ENCODE measurements around the gene BIK.
"Not testable (repeated sequence)": the region's sequence is repeated elsewhere in the genome, so short reads cannot be mapped to it uniquely, and the experiment has no call there.

BIK gene

DNA sequence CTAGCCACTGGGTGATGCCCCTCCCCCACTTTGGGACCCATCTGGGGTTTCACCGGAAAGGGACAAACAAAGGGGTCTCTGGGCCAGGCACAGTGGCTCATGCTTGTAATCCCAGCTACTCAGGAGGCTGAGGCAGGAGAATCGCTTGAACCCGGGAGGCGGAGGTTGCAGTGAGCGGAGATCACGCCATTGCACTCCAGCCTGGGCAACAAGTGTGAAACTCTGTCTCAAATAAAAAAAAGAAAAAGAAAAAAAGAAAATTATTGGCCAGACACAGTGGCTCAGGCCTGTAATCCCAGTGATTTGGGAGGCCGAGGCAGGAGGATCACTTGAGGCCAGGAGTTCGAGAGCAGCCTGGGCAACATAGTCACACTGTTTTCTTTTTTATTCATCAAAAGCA lies 34.8 kb downstream of the BIK start:
- H2BK5ac ChIP-seq (ENCODE audit: low read depth, low read length, poor library complexity); H2BK12ac ChIP-seq (ENCODE audit: low read length); H3K14ac ChIP-seq (ENCODE audit: low read length); H3K23ac ChIP-seq (ENCODE audit: low read length); H2AK5ac ChIP-seq (ENCODE audit: low read length); H3K18ac ChIP-seq (ENCODE audit: low read length); H3K9me3 ChIP-seq (ENCODE audit: insufficient read depth, low read depth, low read length); H3K4me3 ChIP-seq (ENCODE audit: low read depth, low read length); H3K79me1 ChIP-seq (ENCODE audit: low read length); H4K12ac ChIP-seq (ENCODE audit: low read depth, low read length); H3K36me3 ChIP-seq (ENCODE audit: control insufficient read depth in 1 of 2, insufficient read depth in 2 of 2, low read length in 2 of 2); H2AFZ ChIP-seq (ENCODE audit: insufficient read depth, low read length, poor library complexity); H3K79me2 ChIP-seq (ENCODE audit: control insufficient read depth, insufficient read depth, low read length, poor library complexity); H3K27me3 ChIP-seq (ENCODE audit: insufficient read depth, low read length); DNase-seq; H3K9ac ChIP-seq (ENCODE audit: low read length); H3K4me2 ChIP-seq (ENCODE audit: low read length); H3K4ac ChIP-seq (ENCODE audit: low read depth, low read length); H3K4me1 ChIP-seq (ENCODE audit: control insufficient read depth in 1 of 2, insufficient read depth in 2 of 2, low read length in 2 of 2): not testable (repeated sequence)
- H2BK120ac ChIP-seq (ENCODE audit: insufficient read depth, low read length, poor library complexity): peak overlapping the region; percentile 73
- peak overlapping the region; percentile 48 for H3K27ac ChIP-seq (ENCODE audit: low read depth, low read length)
- WGBS (ENCODE audit: extremely low coverage, insufficient coverage, insufficient read length): no CpG with 5 or more reads among the region's 8 CpGs
- peak overlapping the region; percentile 74 for H4K8ac ChIP-seq (ENCODE audit: low read depth, low read length)
- H4K91ac ChIP-seq (ENCODE audit: low read depth, low read length): peak overlapping the region; percentile 79

GRCh38 chr22:43146332-43146731 lies 35.8 kb downstream of the BIK start:
- not testable (repeated sequence) for H3K18ac ChIP-seq (ENCODE audit: low read length); H2BK120ac ChIP-seq (ENCODE audit: insufficient read depth, low read length, poor library complexity); H4K12ac ChIP-seq (ENCODE audit: low read depth, low read length); H3K27ac ChIP-seq (ENCODE audit: low read depth, low read length); H3K14ac ChIP-seq (ENCODE audit: low read length); H3K36me3 ChIP-seq (ENCODE audit: control insufficient read depth in 1 of 2, insufficient read depth in 2 of 2, low read length in 2 of 2); H3K9me3 ChIP-seq (ENCODE audit: insufficient read depth, low read depth, low read length); H2AFZ ChIP-seq (ENCODE audit: insufficient read depth, low read length, poor library complexity); H3K79me1 ChIP-seq (ENCODE audit: low read length); H3K27me3 ChIP-seq (ENCODE audit: insufficient read depth, low read length); H2BK12ac ChIP-seq (ENCODE audit: low read length); H3K23ac ChIP-seq (ENCODE audit: low read length); H4K91ac ChIP-seq (ENCODE audit: low read depth, low read length); H3K4me3 ChIP-seq (ENCODE audit: low read depth, low read length); H3K9ac ChIP-seq (ENCODE audit: low read length); DNase-seq; H3K4ac ChIP-seq (ENCODE audit: low read depth, low read length); H4K8ac ChIP-seq (ENCODE audit: low read depth, low read length); H2AK5ac ChIP-seq (ENCODE audit: low read length); H2BK5ac ChIP-seq (ENCODE audit: low read depth, low read length, poor library complexity); H3K79me2 ChIP-seq (ENCODE audit: control insufficient read depth, insufficient read depth, low read length, poor library complexity); H3K4me2 ChIP-seq (ENCODE audit: low read length)
- no CpG with 5 or more reads among the region's 15 CpGs for WGBS (ENCODE audit: extremely low coverage, insufficient coverage, insufficient read length)
- H3K4me1 ChIP-seq (ENCODE audit: control insufficient read depth in 1 of 2, insufficient read depth in 2 of 2, low read length in 2 of 2): peaks cover 2 to 12% of the 10 kb centered on the region in 2 experiments

DNA sequence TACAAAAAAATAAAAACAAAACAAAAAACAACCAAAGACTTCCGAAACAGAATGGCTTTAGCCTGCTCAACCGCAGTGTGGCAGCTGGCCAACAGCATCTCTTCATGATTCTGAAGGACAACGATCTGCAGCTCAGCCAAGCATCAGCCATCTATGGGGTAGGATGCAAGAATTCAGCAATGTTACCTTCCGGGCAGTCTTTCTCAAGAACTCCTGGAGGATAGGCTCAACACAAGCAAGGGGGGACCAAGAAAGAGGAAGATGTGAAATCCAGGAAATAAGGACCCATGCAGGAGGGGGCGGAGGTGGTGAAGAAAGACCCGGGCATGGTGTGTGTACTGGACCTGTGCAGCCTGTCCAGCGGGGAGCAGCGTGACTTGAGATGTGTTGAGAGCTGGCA lies 37.3 kb downstream of the BIK start:
- H2BK12ac ChIP-seq (ENCODE audit: low read length): no peak overlapping the region
- H3K27me3 ChIP-seq (ENCODE audit: insufficient read depth, low read length): no peaks in the 10 kb centered on the region
- H3K9ac ChIP-seq (ENCODE audit: low read length): no peak overlapping the region
- no peak overlapping the region for H4K12ac ChIP-seq (ENCODE audit: low read depth, low read length)
- no peak overlapping the region for H2BK5ac ChIP-seq (ENCODE audit: low read depth, low read length, poor library complexity)
- no peaks in the 10 kb centered on the region for H3K36me3 ChIP-seq (ENCODE audit: control insufficient read depth in 1 of 2, insufficient read depth in 2 of 2, low read length in 2 of 2)
- no peak overlapping the region for H3K14ac ChIP-seq (ENCODE audit: low read length)
- H3K4me2 ChIP-seq (ENCODE audit: low read length): no peak overlapping the region
- peak in 1 of 2 donors; percentile 9 for DNase-seq
- H3K4me3 ChIP-seq (ENCODE audit: low read depth, low read length): no peak overlapping the region
- no peak overlapping the region for H2AFZ ChIP-seq (ENCODE audit: insufficient read depth, low read length, poor library complexity)
- no peak overlapping the region for H4K8ac ChIP-seq (ENCODE audit: low read depth, low read length)
- H3K27ac ChIP-seq (ENCODE audit: low read depth, low read length): no peak overlapping the region
- peaks cover 2% of the 10 kb centered on the region for H3K79me2 ChIP-seq (ENCODE audit: control insufficient read depth, insufficient read depth, low read length, poor library complexity)
- peaks cover 14 to 23% of the 10 kb centered on the region in 2 experiments for H3K4me1 ChIP-seq (ENCODE audit: control insufficient read depth in 1 of 2, insufficient read depth in 2 of 2, low read length in 2 of 2)
- no peaks in the 10 kb centered on the region for H3K9me3 ChIP-seq (ENCODE audit: insufficient read depth, low read depth, low read length)
- H3K23ac ChIP-seq (ENCODE audit: low read length): no peak overlapping the region
- no peak overlapping the region for H4K91ac ChIP-seq (ENCODE audit: low read depth, low read length)
- H2BK120ac ChIP-seq (ENCODE audit: insufficient read depth, low read length, poor library complexity): no peak overlapping the region
- no peak overlapping the region for H3K4ac ChIP-seq (ENCODE audit: low read depth, low read length)
- WGBS (ENCODE audit: extremely low coverage, insufficient coverage, insufficient read length): no CpG with 5 or more reads among the region's 8 CpGs
- H2AK5ac ChIP-seq (ENCODE audit: low read length): no peak overlapping the region
- H3K18ac ChIP-seq (ENCODE audit: low read length): no peak overlapping the region
- H3K79me1 ChIP-seq (ENCODE audit: low read length): peaks cover 6% of the 10 kb centered on the region

GRCh38 chr22:43148581-43148980 lies 38.0 kb downstream of the BIK start:
- H2BK5ac ChIP-seq (ENCODE audit: low read depth, low read length, poor library complexity): no peak overlapping the region
- H2AK5ac ChIP-seq (ENCODE audit: low read length): no peak overlapping the region
- no peak overlapping the region for H3K23ac ChIP-seq (ENCODE audit: low read length)
- no peak overlapping the region for H4K91ac ChIP-seq (ENCODE audit: low read depth, low read length)
- no peak overlapping the region for H3K4me3 ChIP-seq (ENCODE audit: low read depth, low read length)
- H3K18ac ChIP-seq (ENCODE audit: low read length): no peak overlapping the region
- no peak for DNase-seq
- H3K79me2 ChIP-seq (ENCODE audit: control insufficient read depth, insufficient read depth, low read length, poor library complexity): no peaks in the 10 kb centered on the region
- H3K9me3 ChIP-seq (ENCODE audit: insufficient read depth, low read depth, low read length): no peaks in the 10 kb centered on the region
- no peak overlapping the region for H3K4ac ChIP-seq (ENCODE audit: low read depth, low read length)
- no peak overlapping the region for H2BK12ac ChIP-seq (ENCODE audit: low read length)
- H2BK120ac ChIP-seq (ENCODE audit: insufficient read depth, low read length, poor library complexity): no peak overlapping the region
- H3K27me3 ChIP-seq (ENCODE audit: insufficient read depth, low read length): no peaks in the 10 kb centered on the region
- no peak overlapping the region for H2AFZ ChIP-seq (ENCODE audit: insufficient read depth, low read length, poor library complexity)
- no peak overlapping the region for H4K12ac ChIP-seq (ENCODE audit: low read depth, low read length)
- peaks cover 14 to 21% of the 10 kb centered on the region in 2 experiments for H3K4me1 ChIP-seq (ENCODE audit: control insufficient read depth in 1 of 2, insufficient read depth in 2 of 2, low read length in 2 of 2)
- H3K14ac ChIP-seq (ENCODE audit: low read length): no peak overlapping the region
- no CpG with 5 or more reads among the region's 6 CpGs for WGBS (ENCODE audit: extremely low coverage, insufficient coverage, insufficient read length)
- H3K9ac ChIP-seq (ENCODE audit: low read length): no peak overlapping the region
- no peak overlapping the region for H4K8ac ChIP-seq (ENCODE audit: low read depth, low read length)
- H3K79me1 ChIP-seq (ENCODE audit: low read length): peaks cover 2% of the 10 kb centered on the region
- no peak overlapping the region for H3K27ac ChIP-seq (ENCODE audit: low read depth, low read length)
- H3K4me2 ChIP-seq (ENCODE audit: low read length): no peak overlapping the region
- no peaks in the 10 kb centered on the region for H3K36me3 ChIP-seq (ENCODE audit: control insufficient read depth in 1 of 2, insufficient read depth in 2 of 2, low read length in 2 of 2)
